Measurements from ENCODE around the gene HPSE.

The HPSE gene

DNA sequence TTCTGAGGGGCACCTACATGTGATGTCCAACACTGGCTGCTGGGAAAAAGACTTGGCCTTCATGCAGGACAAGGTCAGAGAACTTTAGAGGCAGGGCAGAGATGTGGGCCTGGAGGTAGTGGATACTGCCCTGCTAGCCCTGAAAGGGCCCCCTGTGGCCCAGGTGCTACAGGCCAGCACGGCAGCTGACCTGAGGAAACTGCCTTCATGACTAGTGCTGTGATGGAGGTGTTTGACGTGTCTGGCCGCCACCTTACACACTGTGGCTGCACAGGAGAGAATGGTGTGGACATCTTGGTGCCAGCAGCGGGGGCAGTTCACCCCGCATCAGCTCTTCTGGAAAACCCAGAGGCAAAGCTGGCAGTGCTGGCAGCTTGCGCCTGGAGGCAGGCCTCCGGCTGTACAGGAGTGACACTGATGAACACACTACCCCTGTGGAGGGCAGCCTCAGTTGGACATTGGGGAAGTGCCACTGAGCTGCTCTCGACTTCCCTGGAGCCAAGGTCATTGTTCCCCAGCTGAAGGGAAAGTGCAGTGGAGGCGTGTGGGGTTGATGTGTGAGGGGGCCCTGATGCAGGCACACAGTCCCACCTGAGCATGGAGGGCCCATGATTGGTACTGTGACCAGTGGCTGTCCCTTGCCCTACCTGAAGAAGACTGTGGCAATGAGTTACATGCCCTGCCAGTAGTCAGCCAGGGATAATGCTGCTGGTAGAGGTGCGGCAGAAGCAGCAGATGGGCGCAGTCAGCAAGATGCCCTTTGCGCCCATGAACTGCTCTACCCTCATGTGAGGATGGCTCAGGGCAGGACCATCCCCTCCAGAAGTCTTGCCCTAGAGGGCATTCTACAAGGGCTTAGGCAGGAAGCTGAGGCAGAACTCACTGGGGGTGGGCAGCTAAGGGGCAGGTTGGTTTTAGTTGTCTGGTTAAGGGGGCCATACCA is 87.0 kb downstream of the HPSE start:
- no peak for DNase-seq (ENCODE audit: low spot score)

All from activated CD4-positive, alpha-beta T cell treated with anti-CD3 and anti-CD28 coated beads, Interleukin-2, Interleukin-4, amounts not matched to agents 100 ng/mL and 50 ng/mL, durations not matched to agents 16 hours and 8 hours (primary cell).